Stomach (tissue), 9 donors: Measurements from ENCODE around the gene CCDC88B. TPM values are rescaled to one million over a fixed set of nuclear protein-coding genes. Genes with fewer than 3 reads are reported as not detected.

Experiments used
- DNase-seq, 2 donors: peaks; one replicate each; pipeline versions ENCODE4 v3.0.0 to v3.0.0-alpha.2; 2013 to 2019
- H3K27ac ChIP-seq, 5 donors: fragments of 200-600 bp in 4 of 5; sonication (generic) in 4 of 5; one replicate each; pipeline ENCODE4 v1.5.1; 2013 to 2019; ENCODE audit warnings: mild to moderate bottlenecking in 1 of 5, moderate library complexity in 1 of 5
- H3K27me3 ChIP-seq, 3 donors: fragments of 200-600 bp; sonication (generic); one replicate each; pipeline ENCODE4 v1.5.1; 2017 to 2019; ENCODE audit warnings: mixed run types in 1 of 3
- H3K36me3 ChIP-seq, 4 donors: fragments of 200-600 bp; sonication (generic); 1 replicate in 3 of 4; 2 replicates in 1 of 4; pipeline ENCODE4 v1.5.1; 2016 to 2019
- H3K4me1 ChIP-seq, 4 donors: fragments of 200-600 bp; sonication (generic); one replicate each; pipeline ENCODE4 v1.5.1; 2016 to 2019
- H3K4me3 ChIP-seq, 4 donors: fragments of 200-600 bp; sonication (generic) in 3 of 4; one replicate each; pipeline ENCODE4 v1.5.1; 2016 to 2019; ENCODE audit warnings: mild to moderate bottlenecking in 1 of 4
- H3K9me3 ChIP-seq, 4 donors: fragments of 200-600 bp; sonication (generic); one replicate each; pipeline ENCODE4 v1.5.1; 2016 to 2019
- EP300 ChIP-seq: sonication (generic); formaldehyde crosslinking; IDR thresholded peaks from one replicate; pipeline ENCODE4 v1.6.1; 2017; ENCODE audit warnings: antibody characterized with exemption
- POLR2A ChIP-seq, 4 donors: fragments of 450-650 bp; IDR thresholded peaks; one replicate each; pipeline ENCODE4 v1.6.1; 2016; ENCODE audit warnings: antibody characterized with exemption in 4 of 4, control low read depth in 2 of 4, mild to moderate bottlenecking in 1 of 4, moderate library complexity in 1 of 4
- POLR2AphosphoS5 ChIP-seq, 3 donors: sonication (generic); formaldehyde crosslinking; IDR thresholded peaks; one replicate each; pipeline ENCODE4 v1.6.1; 2016; ENCODE audit warnings: antibody characterized with exemption in 3 of 3
- WGBS, 5 donors: extraction: QIAGEN DNeasy Blood & Tissue Kit in 3 of 5; methylation state at CpG; one replicate each; pipeline versions ENCODE4 v1.1.5 to v1.1.7; 2013 to 2018; 5-methylcytosine and 5-hydroxymethylcytosine counted together
- intact Hi-C: fragments of 100-400 bp; cut with DNase I; formaldehyde crosslinking; loops from one replicate; pipeline ENCODE4 v1.15.1; 2023; ENCODE audit warnings: low total_unique reads
- polyA plus RNA-seq, 3 donors: library from polyadenylated mRNA; stranded (reverse); fragments of 200-250 nt; gene quantifications; one replicate each; pipeline ENCODE4 v1.2.3, GENCODE V29; 2013
- total RNA-seq, 5 donors: library from RNA; depleted of rRNA; stranded (reverse); fragments of >200 nt; gene quantifications; one replicate each; pipeline versions ENCODE4 v1.1.0 to v1.2.3, GENCODE V29; 2014 to 2016
- TF ChIP-seq, protein P1 (sequence below), 7 experiments: fragments of 450-650 bp in 4 of 7; fragments of 200-600 bp in 3 of 7; sonication (generic) in 3 of 7; IDR thresholded peaks; one replicate each; pipeline ENCODE4 v1.5.1; 2016 to 2019; ENCODE audit warnings: antibody characterized with exemption in 7 of 7, control low read depth in 2 of 7, mild to moderate bottlenecking in 1 of 7
- donor health status: healthy with polysubstance abuse.
- donor health status: Bipolar disorder and iron deficiency.
- donor health status: healthy.

Gene CCDC88B
- total and polyA plus RNA-seq, 8 donors: 1.8 to 137 (median 37.0) TPM

DNA sequence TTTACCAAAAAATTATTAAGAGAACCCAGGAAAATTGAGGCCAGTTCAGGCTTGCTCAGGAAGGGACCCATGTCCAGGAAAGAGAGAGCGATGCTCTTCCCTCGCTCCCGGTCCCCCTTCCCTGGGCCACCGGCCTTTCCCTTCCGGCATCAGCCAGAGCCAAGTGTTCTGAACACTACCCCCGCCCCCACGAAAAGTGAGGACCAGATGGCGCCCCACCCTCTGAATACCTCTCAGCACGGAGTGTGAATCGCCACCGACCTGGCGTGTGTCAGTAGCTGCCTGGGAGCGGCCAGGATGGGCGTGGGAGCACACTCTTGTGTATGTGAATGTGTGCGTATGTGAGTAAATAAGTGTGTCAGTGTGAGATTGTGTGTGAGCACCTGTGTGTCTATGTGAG is 39.2 kb downstream of the CCDC88B start:
- Histone ChIP-seq H3K27me3 (peaks cover 0 to 24% (median 9%) of the 10 kb centered on the region in 3 donors), H3K4me3 (no peak overlapping the region), H3K9me3 (no peaks in the 10 kb centered on the region), H3K36me3 (no peaks in the 10 kb centered on the region), H3K4me1 (peaks cover 0 to 9% (median 3%) of the 10 kb centered on the region in 4 donors), H3K27ac (no peak overlapping the region)
- TF ChIP-seq EP300 (no peak), POLR2A (IDR thresholded peaks at IDR 0.05) (no peak), POLR2AphosphoS5 (IDR thresholded peaks at IDR 0.05) (no peak)
- TF ChIP-seq, protein P1, sequence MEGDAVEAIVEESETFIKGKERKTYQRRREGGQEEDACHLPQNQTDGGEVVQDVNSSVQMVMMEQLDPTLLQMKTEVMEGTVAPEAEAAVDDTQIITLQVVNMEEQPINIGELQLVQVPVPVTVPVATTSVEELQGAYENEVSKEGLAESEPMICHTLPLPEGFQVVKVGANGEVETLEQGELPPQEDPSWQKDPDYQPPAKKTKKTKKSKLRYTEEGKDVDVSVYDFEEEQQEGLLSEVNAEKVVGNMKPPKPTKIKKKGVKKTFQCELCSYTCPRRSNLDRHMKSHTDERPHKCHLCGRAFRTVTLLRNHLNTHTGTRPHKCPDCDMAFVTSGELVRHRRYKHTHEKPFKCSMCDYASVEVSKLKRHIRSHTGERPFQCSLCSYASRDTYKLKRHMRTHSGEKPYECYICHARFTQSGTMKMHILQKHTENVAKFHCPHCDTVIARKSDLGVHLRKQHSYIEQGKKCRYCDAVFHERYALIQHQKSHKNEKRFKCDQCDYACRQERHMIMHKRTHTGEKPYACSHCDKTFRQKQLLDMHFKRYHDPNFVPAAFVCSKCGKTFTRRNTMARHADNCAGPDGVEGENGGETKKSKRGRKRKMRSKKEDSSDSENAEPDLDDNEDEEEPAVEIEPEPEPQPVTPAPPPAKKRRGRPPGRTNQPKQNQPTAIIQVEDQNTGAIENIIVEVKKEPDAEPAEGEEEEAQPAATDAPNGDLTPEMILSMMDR (IDR thresholded peaks at IDR 0.05): no peak
- no peak for DNase-seq
- 80 to 91% (median 81%) methylated on average over 15 of the region's 15 CpGs for WGBS, 5 donors
- intact Hi-C loops: no loop called here

DNA sequence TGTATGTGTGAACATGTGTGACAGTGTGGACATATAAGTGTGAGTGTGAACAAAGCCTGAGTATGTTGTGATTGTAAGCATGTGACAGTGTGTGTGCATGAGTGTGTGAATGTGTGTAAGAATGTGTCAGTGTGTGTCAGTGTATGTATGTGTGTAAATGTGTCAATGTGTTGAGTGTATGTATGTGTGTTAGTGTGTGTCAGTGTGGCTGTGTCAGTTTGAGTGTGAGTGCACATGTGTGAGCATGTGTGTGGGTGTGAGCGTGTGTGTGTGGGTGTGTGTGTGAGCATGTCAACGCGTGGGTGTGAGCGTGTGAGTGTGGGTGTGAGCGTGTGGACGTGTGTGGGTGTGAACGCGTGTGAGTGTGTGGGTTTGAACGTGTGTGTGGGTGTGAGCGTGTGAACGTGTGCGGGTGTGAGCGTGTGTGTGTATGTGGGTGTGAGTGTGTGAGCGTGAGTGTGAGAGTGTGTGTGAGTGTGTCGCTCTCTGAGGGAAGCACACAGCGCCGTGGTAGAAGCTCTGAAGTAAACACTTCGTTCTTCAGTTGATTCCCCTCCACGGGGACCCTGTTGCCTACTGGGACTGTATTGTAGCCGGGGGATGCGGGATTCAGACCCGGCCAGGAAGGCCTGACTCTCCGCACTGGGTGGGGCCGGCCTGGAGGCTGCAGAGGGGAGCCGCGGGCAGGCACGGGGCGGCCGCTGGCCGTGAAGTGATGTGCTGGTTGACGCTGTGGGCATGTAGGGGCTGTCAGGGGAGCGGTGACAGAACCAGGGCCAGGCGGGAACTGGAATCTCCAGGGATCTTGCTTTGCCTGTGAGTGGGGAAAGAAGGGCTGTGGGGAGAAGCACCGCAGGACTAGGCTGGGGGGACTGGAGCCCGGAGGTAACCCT is 40.1 kb downstream of the CCDC88B start:
- WGBS, 5 donors: 68 to 74% (median 70%) methylated on average over 34 to 35 of the region's 35 CpGs
- no peaks in the 10 kb centered on the region for H3K36me3 ChIP-seq
- H3K9me3 ChIP-seq: no peaks in the 10 kb centered on the region
- DNase-seq: no peak
- intact Hi-C loops: no loop called here
- no peak overlapping the region for H3K4me3 ChIP-seq
- TF ChIP-seq, protein P1 (IDR thresholded peaks at IDR 0.05): no peak
- no peak for TF ChIP-seq EP300
- no peak for TF ChIP-seq POLR2AphosphoS5 (IDR thresholded peaks at IDR 0.05)
- no peak for TF ChIP-seq POLR2A (IDR thresholded peaks at IDR 0.05)
- peaks cover 0 to 17% (median 4%) of the 10 kb centered on the region in 4 donors for H3K4me1 ChIP-seq
- H3K27ac ChIP-seq: no peak overlapping the region
- H3K27me3 ChIP-seq: peaks cover 0 to 24% (median 9%) of the 10 kb centered on the region in 3 donors

DNA sequence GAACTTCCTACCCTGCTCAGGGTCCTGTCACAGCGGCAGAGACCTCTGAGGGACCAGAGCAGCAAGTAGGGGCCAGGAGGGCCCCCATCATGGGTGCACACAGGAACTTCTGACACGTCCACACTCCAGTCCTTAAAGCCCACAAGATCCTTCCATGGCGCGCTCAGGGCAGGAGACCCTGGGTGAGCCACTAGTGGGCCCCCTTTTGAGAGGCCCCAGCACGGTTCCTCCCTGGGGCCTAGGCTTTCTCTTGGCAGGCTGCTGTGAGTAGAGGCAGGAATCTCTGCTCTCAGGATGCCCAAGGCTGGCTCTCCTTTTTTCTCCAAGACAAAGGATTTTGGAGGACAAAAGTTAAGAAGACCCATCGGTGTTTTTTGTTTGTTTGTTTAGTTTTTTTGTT is 41.3 kb downstream of the CCDC88B start:
- no peak for DNase-seq
- TF ChIP-seq, protein P1 (IDR thresholded peaks at IDR 0.05): no peak
- TF ChIP-seq POLR2AphosphoS5 (IDR thresholded peaks at IDR 0.05) (no peak), EP300 (no peak), POLR2A (IDR thresholded peaks at IDR 0.05) (no peak)
- intact Hi-C loops: no loop called here
- H3K4me3 ChIP-seq: no peak overlapping the region
- H3K9me3 ChIP-seq: no peaks in the 10 kb centered on the region
- H3K27ac ChIP-seq: no peak overlapping the region
- 71 to 78% (median 77%) methylated on average over 5 to 6 of the region's 6 CpGs for WGBS, 5 donors
- peaks cover 0 to 23% (median 6%) of the 10 kb centered on the region in 4 donors for H3K4me1 ChIP-seq
- no peaks in the 10 kb centered on the region for H3K36me3 ChIP-seq
- peaks cover 0 to 24% (median 9%) of the 10 kb centered on the region in 3 donors for H3K27me3 ChIP-seq

DNA sequence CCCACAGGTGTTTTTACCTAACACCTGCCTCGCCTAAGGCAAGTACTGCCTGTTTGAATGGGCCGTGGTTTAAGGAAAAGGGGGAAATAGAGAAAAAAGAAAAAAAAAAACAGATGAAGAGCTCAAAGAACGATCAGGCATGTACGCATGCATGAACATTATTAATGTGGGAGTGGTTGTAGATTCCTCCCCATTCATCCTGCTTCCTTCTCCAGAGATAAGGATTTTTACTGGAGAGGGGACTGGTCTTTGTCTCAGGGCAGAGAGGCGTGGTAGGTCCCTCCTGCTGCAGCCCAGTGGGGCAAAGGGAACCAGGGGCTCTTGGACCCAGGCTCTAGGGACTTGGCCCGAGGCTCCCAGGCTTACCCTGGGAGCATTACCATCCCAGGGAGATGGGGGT is 42.0 kb downstream of the CCDC88B start:
- H3K9me3 ChIP-seq: no peaks in the 10 kb centered on the region
- WGBS, 5 donors: 61 to 80% (median 69%) methylated on average over 6 of the region's 6 CpGs
- peaks cover 0 to 24% (median 9%) of the 10 kb centered on the region in 3 donors for H3K27me3 ChIP-seq
- intact Hi-C loops: no loop called here
- TF ChIP-seq POLR2AphosphoS5 (IDR thresholded peaks at IDR 0.05): no peak
- TF ChIP-seq POLR2A (IDR thresholded peaks at IDR 0.05): no peak
- TF ChIP-seq EP300: no peak
- TF ChIP-seq, protein P1 (IDR thresholded peaks at IDR 0.05): no peak
- peaks cover 0 to 23% (median 6%) of the 10 kb centered on the region in 4 donors for H3K4me1 ChIP-seq
- H3K27ac ChIP-seq: no peak overlapping the region
- no peak overlapping the region for H3K4me3 ChIP-seq
- no peak for DNase-seq
- no peaks in the 10 kb centered on the region for H3K36me3 ChIP-seq
